ENCODE data around the gene TBX10. TPM values are rescaled to one million over a fixed set of nuclear protein-coding genes. Genes with fewer than 3 reads are reported as not detected.

TBX10 gene
- total and polyA plus RNA-seq, 12 donors: not detected

DNA sequence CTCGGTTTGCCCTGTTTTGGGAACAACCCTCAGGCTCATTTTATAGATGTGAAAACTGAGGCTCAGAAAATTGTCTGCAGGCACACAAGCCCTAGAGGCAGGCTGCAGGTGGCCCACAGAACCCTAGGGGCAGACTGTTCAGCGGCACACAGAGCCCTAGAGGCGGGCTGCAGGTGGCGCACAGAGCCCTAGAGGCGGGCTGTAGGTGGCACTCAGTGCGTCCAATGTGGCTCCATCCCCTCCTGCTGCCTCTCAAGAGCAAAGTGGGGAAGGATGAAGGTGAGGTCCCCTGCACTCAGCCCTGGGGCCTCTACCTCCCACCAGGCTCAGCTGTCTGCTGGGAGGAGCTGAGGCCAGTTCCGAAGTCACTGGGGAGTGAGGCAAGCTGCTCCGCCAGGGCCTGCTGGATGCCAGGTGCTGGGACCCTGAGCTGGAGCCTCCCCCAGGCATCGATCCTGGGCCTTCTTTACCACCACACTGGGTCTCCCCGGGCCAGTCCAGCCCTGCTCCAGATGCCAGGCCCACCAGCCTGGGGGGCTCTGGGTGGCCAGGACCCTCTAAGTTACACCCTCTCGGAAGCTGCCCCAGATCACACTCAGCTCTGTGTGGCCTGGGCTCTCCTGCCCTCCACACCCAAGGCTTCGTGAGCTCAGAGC, 8.7 kb upstream of the TBX10 start:
- no peaks in the 10 kb centered on the region for H3K4me1 ChIP-seq (replicated peaks in 1 of 2)
- intact Hi-C loops (cut with DNase I): no loop called here
- no peak for DNase-seq
- no peaks in the 10 kb centered on the region for H3K9me3 ChIP-seq (replicated peaks in 1 of 3)
- no peaks in the 10 kb centered on the region for H3K27me3 ChIP-seq
- H3K4me3 ChIP-seq: no peak overlapping the region
- no peak overlapping the region for H3K27ac ChIP-seq
- WGBS, 4 donors: 44 to 70% (median 67%) methylated on average over 2 to 12 of the region's 12 CpGs
- no peak for TF ChIP-seq POLR2A (IDR thresholded peaks at IDR 0.05)
- no peaks in the 10 kb centered on the region for H3K36me3 ChIP-seq (replicated peaks in 1 of 2)

DNA sequence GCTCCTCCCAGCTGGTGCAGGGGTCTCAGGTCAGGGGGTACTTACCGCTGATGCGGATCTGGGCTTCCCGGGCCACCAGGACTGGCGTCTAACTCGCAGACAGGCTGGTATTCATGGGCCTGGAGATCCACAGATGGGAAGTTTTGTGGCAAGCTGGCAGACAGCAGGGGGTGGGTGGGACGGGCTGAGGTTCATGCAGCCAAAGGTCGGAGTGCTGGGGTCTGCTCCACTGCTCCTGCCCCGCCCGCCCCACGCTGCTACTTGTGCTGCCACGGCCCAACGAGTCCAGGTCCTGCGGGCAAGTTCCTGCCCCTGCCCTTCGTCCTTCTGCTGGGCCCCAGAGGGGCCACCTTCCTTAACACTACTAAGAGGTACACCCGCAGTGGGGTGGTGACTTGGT, 7.9 kb upstream of the TBX10 start:
- H3K27me3 ChIP-seq: no peaks in the 10 kb centered on the region
- intact Hi-C loops (cut with DNase I): no loop called here

DNA sequence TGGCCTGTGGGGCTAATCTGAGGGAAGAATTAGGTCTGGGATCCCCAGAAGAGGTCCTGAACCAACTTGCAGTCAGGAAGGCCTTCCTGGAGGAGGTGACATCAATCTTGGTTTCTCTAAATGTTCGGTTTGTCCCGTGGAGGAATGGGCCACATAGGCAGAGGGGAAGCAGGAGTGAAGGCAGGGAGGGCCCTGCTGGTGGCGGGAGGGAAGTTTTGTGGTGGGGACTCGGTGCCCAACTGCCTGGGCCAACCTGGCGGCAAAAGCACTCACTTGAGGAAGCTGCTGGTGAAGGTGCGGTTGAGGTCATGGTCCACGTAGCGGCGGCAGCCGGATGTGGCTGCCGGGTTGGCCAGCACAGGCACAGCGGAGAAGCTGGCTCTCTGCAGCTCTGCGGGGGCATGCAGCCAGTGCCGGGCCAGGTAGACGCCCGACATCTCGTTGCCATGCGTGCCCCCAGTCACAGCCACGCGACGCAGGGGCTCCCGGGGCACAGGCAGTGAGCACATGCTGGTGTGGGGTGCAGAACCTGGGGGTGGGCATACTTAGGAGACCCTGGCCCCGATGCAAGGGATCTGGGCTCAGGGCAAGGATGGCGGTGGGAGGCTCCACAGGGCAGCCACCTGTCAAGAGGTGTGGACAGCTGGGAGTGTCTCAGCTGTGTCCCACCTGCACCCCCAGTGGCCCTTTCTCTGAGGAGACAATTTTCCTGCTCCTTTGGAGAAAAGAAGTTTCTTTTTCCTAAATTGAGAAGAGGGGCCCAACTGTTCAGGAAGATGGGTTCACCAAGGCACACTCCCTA, 7.2 kb upstream of the TBX10 start:
- Histone ChIP-seq H3K4me1 (replicated peaks in 1 of 2) (no peaks in the 10 kb centered on the region), H3K27me3 (no peaks in the 10 kb centered on the region), H3K9me3 (replicated peaks in 1 of 3) (no peaks in the 10 kb centered on the region), H3K27ac (no peak overlapping the region), H3K36me3 (replicated peaks in 1 of 2) (no peaks in the 10 kb centered on the region), H3K4me3 (no peak overlapping the region)
- 50 to 80% (median 69%) methylated on average over 2 to 24 of the region's 24 CpGs for WGBS, 4 donors
- intact Hi-C loops (cut with DNase I): no loop called here
- DNase-seq: no peak
- TF ChIP-seq, protein P1, sequence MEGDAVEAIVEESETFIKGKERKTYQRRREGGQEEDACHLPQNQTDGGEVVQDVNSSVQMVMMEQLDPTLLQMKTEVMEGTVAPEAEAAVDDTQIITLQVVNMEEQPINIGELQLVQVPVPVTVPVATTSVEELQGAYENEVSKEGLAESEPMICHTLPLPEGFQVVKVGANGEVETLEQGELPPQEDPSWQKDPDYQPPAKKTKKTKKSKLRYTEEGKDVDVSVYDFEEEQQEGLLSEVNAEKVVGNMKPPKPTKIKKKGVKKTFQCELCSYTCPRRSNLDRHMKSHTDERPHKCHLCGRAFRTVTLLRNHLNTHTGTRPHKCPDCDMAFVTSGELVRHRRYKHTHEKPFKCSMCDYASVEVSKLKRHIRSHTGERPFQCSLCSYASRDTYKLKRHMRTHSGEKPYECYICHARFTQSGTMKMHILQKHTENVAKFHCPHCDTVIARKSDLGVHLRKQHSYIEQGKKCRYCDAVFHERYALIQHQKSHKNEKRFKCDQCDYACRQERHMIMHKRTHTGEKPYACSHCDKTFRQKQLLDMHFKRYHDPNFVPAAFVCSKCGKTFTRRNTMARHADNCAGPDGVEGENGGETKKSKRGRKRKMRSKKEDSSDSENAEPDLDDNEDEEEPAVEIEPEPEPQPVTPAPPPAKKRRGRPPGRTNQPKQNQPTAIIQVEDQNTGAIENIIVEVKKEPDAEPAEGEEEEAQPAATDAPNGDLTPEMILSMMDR (IDR thresholded peaks at IDR 0.05): no peak
- no peak for TF ChIP-seq POLR2A (IDR thresholded peaks at IDR 0.05)

More for the DNA sequence above, 7.9 kb upstream of the TBX10 start:
- H3K4me3 ChIP-seq: no peak overlapping the region
- H3K36me3 ChIP-seq (replicated peaks in 1 of 2): no peaks in the 10 kb centered on the region
- DNase-seq: no peak
- H3K27ac ChIP-seq: no peak overlapping the region
- H3K9me3 ChIP-seq (replicated peaks in 1 of 3): no peaks in the 10 kb centered on the region
- WGBS, 4 donors: 47 to 69% (median 63%) methylated on average over 3 to 15 of the region's 15 CpGs
- H3K4me1 ChIP-seq (replicated peaks in 1 of 2): no peaks in the 10 kb centered on the region
- no peak for TF ChIP-seq POLR2A (IDR thresholded peaks at IDR 0.05)
- TF ChIP-seq, protein P1 (IDR thresholded peaks at IDR 0.05): no peak

DNA sequence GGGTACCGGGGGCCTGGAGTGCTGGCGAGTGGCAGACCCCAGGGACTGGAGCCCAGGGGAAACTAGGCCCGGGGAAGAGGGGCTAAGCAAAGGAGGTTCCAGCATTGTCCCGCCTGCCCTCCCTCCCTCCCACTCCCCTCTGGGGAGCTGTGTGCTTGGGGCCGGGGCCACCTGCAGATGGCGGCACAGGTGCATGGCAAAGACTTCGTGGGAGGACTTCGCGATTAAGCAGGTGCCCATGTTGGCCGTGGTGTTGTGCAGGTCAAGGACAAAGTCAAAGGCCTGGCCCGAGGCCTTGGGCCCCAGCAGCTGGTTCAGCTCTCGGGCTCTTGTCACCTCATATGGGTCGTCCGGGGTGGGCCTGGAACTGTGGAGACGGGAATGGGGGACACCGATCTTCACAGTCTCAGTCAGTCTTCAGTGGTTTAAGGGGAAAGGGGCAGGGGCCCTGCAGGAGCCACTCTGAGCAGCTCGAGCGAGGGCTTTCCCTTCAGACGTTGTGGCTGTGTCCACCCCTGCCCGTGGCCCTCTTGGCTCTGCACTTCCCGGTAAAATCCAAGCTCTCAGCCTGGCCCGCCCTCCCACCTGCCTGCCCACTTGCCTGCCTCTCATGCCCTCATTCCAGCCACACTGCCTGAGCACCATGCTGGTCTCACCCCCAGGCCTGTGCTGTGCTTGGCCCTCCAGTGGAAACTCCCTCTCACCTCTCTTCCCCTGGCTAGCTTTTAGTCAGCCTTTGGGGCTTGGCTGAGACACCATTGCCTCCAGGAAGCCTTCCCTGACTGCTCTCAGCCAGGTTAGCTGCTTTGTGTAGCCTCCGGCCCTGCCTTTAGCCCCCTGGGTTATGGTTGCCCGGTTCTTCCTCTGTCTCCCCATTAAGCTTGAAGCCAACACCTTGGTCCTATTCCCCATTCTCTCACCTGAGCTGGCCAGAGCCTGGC, 6.2 kb upstream of the TBX10 start:
- no peaks in the 10 kb centered on the region for H3K4me1 ChIP-seq (replicated peaks in 1 of 2)
- WGBS, 4 donors: 68 to 73% (median 70%) methylated on average over 19 to 24 of the region's 24 CpGs
- H3K4me3 ChIP-seq: no peak overlapping the region
- intact Hi-C loops (cut with DNase I): no loop called here
- DNase-seq: no peak
- no peaks in the 10 kb centered on the region for H3K36me3 ChIP-seq (replicated peaks in 1 of 2)
- H3K27me3 ChIP-seq: peaks cover 2% of the 10 kb centered on the region
- no peak overlapping the region for H3K27ac ChIP-seq
- no peaks in the 10 kb centered on the region for H3K9me3 ChIP-seq (replicated peaks in 1 of 3)
- TF ChIP-seq, protein P1 (IDR thresholded peaks at IDR 0.05): no peak
- no peak for TF ChIP-seq POLR2A (IDR thresholded peaks at IDR 0.05)
